Right lobe of liver (tissue), 4 donors: Measurements from ENCODE around the gene PCDHGB7.

Experiments used
- CTCF ChIP-seq, 4 donors: fragments of 200-600 bp in 3 of 4; fragments of 450-650 bp in 1 of 4; IDR thresholded peaks; one replicate each; pipeline versions ENCODE4 v1.5.1 to v1.8.0; 2016 to 2022; ENCODE audit warnings: antibody characterized with exemption in 4 of 4, mild to moderate bottlenecking in 2 of 4
- POLR2A ChIP-seq: fragments of 450-650 bp; IDR thresholded peaks from one replicate; pipeline ENCODE4 v1.6.1; 2017; ENCODE audit warnings: antibody characterized with exemption, mild to moderate bottlenecking
- donor health status: DM: no; HTN: no; CAD: no.
- donor health status: DM: no; HTN: no; CAD: no.
- donor health status: DM: no; HTN: yes; CAD: no.

GRCh38 chr5:141393267-141393666, 24.2 kb upstream of the PCDHGB7 start:
- TF ChIP-seq CTCF (IDR thresholded peaks at IDR 0.05) (no peak), POLR2A (no peak)
